HG02885 (cell line): Measurements from ENCODE around the gene OVOL3.

ENCODE experiments used
- ATAC-seq: cut with Tn5 transposase; IDR thresholded peaks from one replicate; pipeline ENCODE4 v1.9.1; 2021; ENCODE audit warnings: mild to moderate bottlenecking; ENCODE audit not compliant: unreplicated experiment, poor library complexity

The OVOL3 gene

GRCh38 chr19:36153126-36153525, 42.2 kb downstream of the OVOL3 start:
- no peak for ATAC-seq

- ATAC-seq = no peak
Observed at GRCh38 chr19:36160821-36161596, 50.1 kb downstream of the OVOL3 start.
